ENCODE data around the gene FASTKD1.

DNA sequence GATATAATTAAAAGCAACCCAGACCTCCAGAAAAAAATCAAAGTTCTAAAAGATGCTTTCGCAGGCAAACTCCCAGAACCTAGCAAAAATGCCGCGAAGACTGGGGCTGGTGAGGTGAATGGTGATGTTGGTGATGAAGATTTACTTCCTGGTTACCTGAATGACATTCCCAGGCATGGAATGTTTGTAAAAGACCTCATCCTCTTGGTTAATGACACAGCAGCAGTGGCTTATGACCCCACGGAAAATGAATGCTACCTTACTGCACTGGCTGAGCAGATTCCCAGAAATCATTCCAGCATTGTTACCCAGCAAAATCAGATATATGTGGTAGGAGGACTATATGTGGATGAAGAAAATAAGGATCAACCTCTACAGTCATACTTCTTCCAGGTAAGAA lies 63.2 kb downstream of the FASTKD1 start:
- TF ChIP-seq, protein P1, sequence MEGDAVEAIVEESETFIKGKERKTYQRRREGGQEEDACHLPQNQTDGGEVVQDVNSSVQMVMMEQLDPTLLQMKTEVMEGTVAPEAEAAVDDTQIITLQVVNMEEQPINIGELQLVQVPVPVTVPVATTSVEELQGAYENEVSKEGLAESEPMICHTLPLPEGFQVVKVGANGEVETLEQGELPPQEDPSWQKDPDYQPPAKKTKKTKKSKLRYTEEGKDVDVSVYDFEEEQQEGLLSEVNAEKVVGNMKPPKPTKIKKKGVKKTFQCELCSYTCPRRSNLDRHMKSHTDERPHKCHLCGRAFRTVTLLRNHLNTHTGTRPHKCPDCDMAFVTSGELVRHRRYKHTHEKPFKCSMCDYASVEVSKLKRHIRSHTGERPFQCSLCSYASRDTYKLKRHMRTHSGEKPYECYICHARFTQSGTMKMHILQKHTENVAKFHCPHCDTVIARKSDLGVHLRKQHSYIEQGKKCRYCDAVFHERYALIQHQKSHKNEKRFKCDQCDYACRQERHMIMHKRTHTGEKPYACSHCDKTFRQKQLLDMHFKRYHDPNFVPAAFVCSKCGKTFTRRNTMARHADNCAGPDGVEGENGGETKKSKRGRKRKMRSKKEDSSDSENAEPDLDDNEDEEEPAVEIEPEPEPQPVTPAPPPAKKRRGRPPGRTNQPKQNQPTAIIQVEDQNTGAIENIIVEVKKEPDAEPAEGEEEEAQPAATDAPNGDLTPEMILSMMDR (IDR thresholded peaks at IDR 0.05; ENCODE audit: low read depth, low read length): no peak
- no peak for TF ChIP-seq POLR2A (IDR thresholded peaks at IDR 0.05; ENCODE audit: extremely low read depth, insufficient read length)
- TF ChIP-seq, protein P2, sequence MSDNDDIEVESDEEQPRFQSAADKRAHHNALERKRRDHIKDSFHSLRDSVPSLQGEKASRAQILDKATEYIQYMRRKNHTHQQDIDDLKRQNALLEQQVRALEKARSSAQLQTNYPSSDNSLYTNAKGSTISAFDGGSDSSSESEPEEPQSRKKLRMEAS (IDR thresholded peaks at IDR 0.05; ENCODE audit: low read depth, low read length): no peak
- no peak for TF ChIP-seq MYC (IDR thresholded peaks at IDR 0.05; ENCODE audit: low read depth, low read length)

All from NB4 (cell line).